Endothelial cell of umbilical vein (primary cell): Measurements from ENCODE around the gene CIBAR2. TPM values are rescaled to one million over a fixed set of nuclear protein-coding genes. Genes with fewer than 3 reads are reported as not detected.

ENCODE experiments used
- BruUV-seq: library from RNA; stranded (reverse); fragments of 400-500 nt; replicated peaks from 2 replicates; lab custom pipeline; 2021; lab: Mats Ljungman, UMichigan
- CTCF ChIA-PET: fragments of 300-600, 350-600 bp; sonication (Branson Sonifier 250); formaldehyde crosslinking; loops from one replicate; lab custom pipeline; 2021; ENCODE audit warnings: antibody characterized with exemption, inconsistent platforms; lab: Charles Lee
- POLR2A ChIA-PET: fragments of 300-600, 350-600 bp; sonication (Branson Sonifier 250); formaldehyde crosslinking; loops from one replicate; lab custom pipeline; 2021; ENCODE audit warnings: antibody characterized with exemption, inconsistent platforms; lab: Charles Lee
- DNase-seq: peaks from one replicate; pipeline ENCODE4 v3.0.0-alpha.2; 2011; ENCODE audit warnings: low read depth, low spot score
- FAIRE-seq: peaks from 2 replicates; lab custom pipeline; 2011; peaks lifted over from hg19 to GRCh38; lab: Jason Lieb, UNC
- H2AFZ ChIP-seq: 2 replicates; pipeline ENCODE4 v1.6.0; 2012; ENCODE audit warnings: low read depth, low read length, control low read depth, inconsistent platforms
- H3K27ac ChIP-seq: 2 replicates; pipeline ENCODE4 v1.5.1; 2011; ENCODE audit warnings: low read depth, mild to moderate bottlenecking, control low read depth, low read length, moderate library complexity; ENCODE audit not compliant: insufficient read depth
- H3K27me3 ChIP-seq, 2 experiments: 2 replicates each; pipeline versions ENCODE4 v1.6.0 to v1.6.1; 2011; ENCODE audit warnings: low read length in 2 of 2, mixed read lengths in 1 of 2; ENCODE audit not compliant: control insufficient read depth in 2 of 2, insufficient read depth in 2 of 2
- H3K36me3 ChIP-seq, 2 experiments: 2 replicates in 1 of 2; 3 replicates in 1 of 2; pipeline ENCODE4 v1.5.1; 2011; ENCODE audit warnings: low read length in 2 of 2, mild to moderate bottlenecking in 1 of 2, moderate library complexity in 1 of 2; ENCODE audit not compliant: control insufficient read depth in 2 of 2, insufficient read depth in 2 of 2; ENCODE audit errors: extremely low read depth in 1 of 2
- H3K4me1 ChIP-seq: 3 replicates; pipeline ENCODE4 v1.5.1; 2011; ENCODE audit warnings: mild to moderate bottlenecking, low read length; ENCODE audit not compliant: control insufficient read depth, insufficient read depth; ENCODE audit errors: extremely low read depth
- H3K4me2 ChIP-seq: 2 replicates; pipeline ENCODE4 v1.6.1; 2011; ENCODE audit warnings: low read length, control low read depth, mixed read lengths; ENCODE audit not compliant: insufficient read depth
- H3K4me3 ChIP-seq, 3 experiments: fragments of 200-600 bp in 1 of 3; sonication (generic), shearing (Covaris generic) in 1 of 3; replicated peaks in 1 of 3; 2 replicates each; pipeline ENCODE4 v1.5.1; 2011 to 2016; ENCODE audit warnings: control low read depth in 3 of 3, low read length in 3 of 3, mild to moderate bottlenecking in 2 of 3, inconsistent platforms in 1 of 3, low read depth in 1 of 3, moderate library complexity in 1 of 3; ENCODE audit not compliant: insufficient read depth in 1 of 3
- H3K79me2 ChIP-seq: 2 replicates; pipeline ENCODE4 v1.6.0; 2012; ENCODE audit warnings: low read length, inconsistent platforms; ENCODE audit not compliant: control insufficient read depth, insufficient read depth
- H3K9ac ChIP-seq: replicated peaks from 2 replicates; pipeline ENCODE3; 2011; ENCODE audit warnings: low read length, control low read depth; ENCODE audit not compliant: insufficient read depth; ENCODE audit errors: extremely low read depth
- H3K9me1 ChIP-seq: replicated peaks from 3 replicates; pipeline ENCODE4 v1.6.0; 2011; ENCODE audit warnings: mild to moderate bottlenecking, low read length; ENCODE audit not compliant: control insufficient read depth, insufficient read depth; ENCODE audit errors: extremely low read depth
- H3K9me3 ChIP-seq: replicated peaks from 2 replicates; pipeline ENCODE4 v1.5.1; 2012; ENCODE audit warnings: low read length, inconsistent platforms; ENCODE audit not compliant: control insufficient read depth, insufficient read depth
- H4K20me1 ChIP-seq: replicated peaks from 2 replicates; pipeline ENCODE3; 2011; ENCODE audit warnings: mild to moderate bottlenecking, low read length; ENCODE audit not compliant: control insufficient read depth, insufficient read depth; ENCODE audit errors: extremely low read depth
- CTCF ChIP-seq, 2 donors: IDR thresholded peaks; 1 replicate in 1 of 2; 2 replicates in 1 of 2; pipeline ENCODE4 v1.5.1; 2011; ENCODE audit warnings: low read length in 2 of 2, mild to moderate bottlenecking in 2 of 2, moderate library complexity in 2 of 2, control low read depth in 1 of 2, inconsistent platforms in 1 of 2, low read depth in 1 of 2; ENCODE audit not compliant: insufficient read depth in 1 of 2; ENCODE audit errors: extremely low read depth in 1 of 2
- EZH2 ChIP-seq: IDR thresholded peaks from 2 replicates; pipeline ENCODE4 v1.6.1; 2012; ENCODE audit warnings: borderline replicate concordance, low read depth, mild to moderate bottlenecking, moderate library complexity, low read length, inconsistent platforms; ENCODE audit not compliant: severe bottlenecking
- FOS ChIP-seq: IDR thresholded peaks from 2 replicates; pipeline ENCODE4 v1.6.1; 2011; ENCODE audit warnings: mild to moderate bottlenecking, low read length, moderate library complexity, borderline replicate concordance; ENCODE audit not compliant: insufficient read depth
- GATA2 ChIP-seq: IDR thresholded peaks from 2 replicates; pipeline ENCODE4 v1.7.0; 2011; ENCODE audit warnings: low read depth, mild to moderate bottlenecking, moderate library complexity, mixed read lengths, low read length; ENCODE audit not compliant: insufficient read length, insufficient read depth
- JUN ChIP-seq: IDR thresholded peaks from 2 replicates; pipeline ENCODE4 v1.6.1; 2011; ENCODE audit warnings: borderline replicate concordance, low read depth; ENCODE audit not compliant: insufficient read length, insufficient read depth
- MYC ChIP-seq: IDR thresholded peaks from one replicate; pipeline ENCODE4 v1.6.1; 2011; ENCODE audit warnings: mild to moderate bottlenecking, low read depth, low read length
- POLR2A ChIP-seq: IDR thresholded peaks from 2 replicates; pipeline ENCODE4 v1.6.1; 2012; ENCODE audit warnings: low read depth, mild to moderate bottlenecking, control low read depth, low read length
- POLR2AphosphoS5 ChIP-seq: IDR thresholded peaks from 2 replicates; pipeline ENCODE4 v1.6.1; 2012; ENCODE audit warnings: low read depth, mild to moderate bottlenecking, control low read depth, low read length, moderate library complexity; ENCODE audit not compliant: insufficient read depth
- dilution Hi-C: fragments of 300-500 bp; cut with MboI; formaldehyde crosslinking; loops from one replicate; pipeline ENCODE4 v1.15.0; 2019; ENCODE audit warnings: low sequenced_read_pairs; ENCODE audit not compliant: extremely low pct_ligation_motif_present
- intact Hi-C: fragments of 100-400 bp; cut with micrococcal nuclease; formaldehyde crosslinking; loops from one replicate; pipeline ENCODE4 v1.10.0; 2022
- polyA plus RNA-seq, 4 experiments: library from polyadenylated mRNA; depleted of rRNA in 3 of 4; stranded (reverse) in 3 of 4; unstranded in 1 of 4; fragments of >200 nt; gene quantifications; 2 replicates each; pipeline versions ENCODE4 v1.2.1 to v1.2.3, GENCODE V29; 2011 to 2012; ENCODE audit warnings: missing spikeins in 1 of 4
- total RNA-seq: library from RNA; stranded (reverse); gene quantifications from 2 replicates; pipeline ENCODE4 v1.2.3, GENCODE V29; 2021
- TF ChIP-seq, protein P1 (sequence below): IDR thresholded peaks from 2 replicates; pipeline ENCODE4 v1.6.1; 2011; ENCODE audit not compliant: insufficient read depth, insufficient read length

Gene CIBAR2
- total and polyA plus RNA-seq, 2 donors (not counting 3 experiments of a cell fraction or from before 2014, with no cell fraction given), result 0.07 TPM; not detected in 1

DNA sequence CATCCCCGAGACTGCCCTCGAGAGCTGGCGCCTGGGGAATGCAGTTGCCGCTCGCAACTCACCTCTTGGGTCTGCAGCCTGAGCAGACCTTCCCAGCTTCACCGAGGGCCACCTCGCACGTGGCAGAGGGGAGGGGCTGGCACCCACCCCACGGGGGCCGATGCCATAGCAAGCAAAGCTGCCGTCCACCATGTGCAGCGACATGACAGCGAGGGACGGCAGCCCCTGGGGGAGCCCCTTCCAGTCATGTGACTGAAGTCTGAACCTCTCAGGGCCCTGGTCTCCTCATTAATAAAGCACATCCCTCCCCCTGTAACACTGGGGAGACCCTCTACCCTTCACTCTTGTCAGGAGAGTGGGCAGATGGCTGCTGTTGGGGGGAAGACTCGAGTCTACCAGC lies 30.5 kb downstream of the CIBAR2 start:
- Histone ChIP-seq H3K9me1 (no peaks in the 10 kb centered on the region), H4K20me1 (no peaks in the 10 kb centered on the region), H3K27ac (no peak overlapping the region), H3K4me3 (no peak overlapping the region), H3K36me3 (no peaks in the 10 kb centered on the region), H3K9ac (no peak overlapping the region), H3K27me3 (peaks cover 4 to 7% of the 10 kb centered on the region in 2 experiments), H3K9me3 (no peaks in the 10 kb centered on the region), H2AFZ (no peak overlapping the region), H3K79me2 (no peaks in the 10 kb centered on the region), H3K4me1 (no peaks in the 10 kb centered on the region), H3K4me2 (no peak overlapping the region)
- DNase-seq (no peak), FAIRE-seq (no peak)
- ChIA-PET CTCF (interaction anchor here (0.6 to 0.7 kb wide), 2 partner anchors 26 to 70 kb away, joined by 3 read pairs; no protein-coding TSS in a partner anchor), POLR2A (no interaction called here)
- dilution Hi-C loops (no loop called here), intact Hi-C loops (loop anchor here (10.0 kb wide), 1 partner anchor 327 kb away; no protein-coding TSS in a partner anchor)
- BruUV-seq, result no TSS peak
- TF ChIP-seq POLR2AphosphoS5 (no peak), FOS (no peak), GATA2 (no peak), CTCF (IDR thresholded peaks at IDR 0.05; ENCODE audit: extremely low read depth in 1 of 2, insufficient read depth in 1 of 2, low read depth in 1 of 2, low read length in 2 of 2) (no peak), JUN (no peak), EZH2 (no peak), POLR2A (no peak), MYC (no peak)
- TF ChIP-seq, protein P1, sequence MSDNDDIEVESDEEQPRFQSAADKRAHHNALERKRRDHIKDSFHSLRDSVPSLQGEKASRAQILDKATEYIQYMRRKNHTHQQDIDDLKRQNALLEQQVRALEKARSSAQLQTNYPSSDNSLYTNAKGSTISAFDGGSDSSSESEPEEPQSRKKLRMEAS, result no peak
